CD4-positive, alpha-beta T cell treated with Interleukin-6 for 4 hours (primary cell): ENCODE data around the gene DKK2.
"Not testable (repeated sequence)": the region's sequence is repeated elsewhere in the genome, so short reads cannot be mapped to it uniquely, and the experiment has no call there.

Experiments
- DNase-seq: peaks from one replicate; pipeline ENCODE4 v3.0.0-alpha.2; 2020; ENCODE audit warnings: mixed read lengths

The DKK2 gene

DNA sequence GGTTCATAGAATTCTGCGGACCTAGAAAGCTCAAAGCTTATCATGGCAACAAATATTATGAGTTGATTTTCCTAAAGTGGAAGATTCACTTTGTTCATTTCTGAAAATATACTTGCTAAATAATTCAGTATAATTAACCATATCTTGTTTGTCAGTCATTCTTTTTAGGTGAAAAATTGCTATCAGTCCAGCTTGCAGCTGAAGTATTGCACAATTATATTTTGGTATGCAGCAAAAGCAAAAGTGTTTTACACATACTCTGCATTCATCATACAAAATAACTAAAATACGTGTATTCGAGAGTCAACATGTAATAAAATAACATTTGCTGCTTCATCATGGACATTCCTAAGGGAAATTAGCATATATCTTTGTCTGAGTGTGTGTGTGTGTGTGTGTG lies 24.8 kb downstream of the DKK2 start:
- DNase-seq, result no peak

- DNase-seq, result no peak
Measured at GRCh38 chr4:107009196-107009968, 26.7 kb downstream of the DKK2 start.

GRCh38 chr4:107008115-107008514 lies 28.0 kb downstream of the DKK2 start:
- no peak for DNase-seq

DNA sequence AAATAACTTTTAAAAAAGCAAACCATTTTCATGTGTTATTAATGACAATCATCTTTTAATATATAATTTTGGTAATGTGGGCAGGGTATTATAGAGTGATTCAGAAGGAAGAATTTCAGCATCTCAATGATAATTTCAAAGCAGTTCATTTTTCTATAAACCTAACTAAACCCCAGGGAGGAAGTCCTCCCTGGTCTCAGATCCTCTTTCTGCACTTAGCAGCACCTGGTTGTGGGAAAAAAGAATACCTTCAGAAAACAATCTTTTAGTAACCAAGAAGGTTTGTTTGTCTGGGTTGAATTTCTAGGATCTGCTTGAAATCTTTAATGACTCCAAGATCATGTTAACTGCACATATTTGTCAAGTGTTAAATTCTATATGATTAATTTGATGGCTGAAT lies 29.9 kb downstream of the DKK2 start:
- no peak for DNase-seq

GRCh38 chr4:106996490-106996889 lies 39.6 kb downstream of the DKK2 start:
- DNase-seq, result no peak

DNA sequence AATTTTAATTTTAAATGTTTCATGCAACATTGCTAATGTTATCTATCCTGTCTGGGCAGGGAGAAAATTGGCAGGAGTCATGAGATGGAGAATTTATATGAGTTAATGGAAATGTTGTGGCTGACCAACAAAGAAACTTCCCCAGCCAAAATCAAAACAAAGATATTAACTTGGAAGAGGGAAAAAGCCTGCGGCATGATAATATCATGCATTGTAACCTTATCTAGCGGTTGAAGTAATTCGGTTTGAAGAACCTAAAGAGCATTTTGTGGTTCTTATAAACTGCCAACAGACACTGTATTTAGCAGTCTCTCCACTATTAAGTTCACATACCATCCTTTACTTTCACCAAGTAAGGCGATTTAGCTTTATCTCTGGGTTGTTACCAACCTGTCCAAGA lies 42.3 kb downstream of the DKK2 start:
- no peak for DNase-seq

GRCh38 chr4:106987311-106987710 lies 48.8 kb downstream of the DKK2 start:
- DNase-seq, result no peak

GRCh38 chr4:106986486-106986885 lies 49.6 kb downstream of the DKK2 start:
- no peak for DNase-seq

- no peak for DNase-seq
Measured at GRCh38 chr4:106985830-106986229, 50.3 kb downstream of the DKK2 start.

- DNase-seq, result no peak
Measured at GRCh38 chr4:106982711-106983211, 53.4 kb downstream of the DKK2 start.

DNA sequence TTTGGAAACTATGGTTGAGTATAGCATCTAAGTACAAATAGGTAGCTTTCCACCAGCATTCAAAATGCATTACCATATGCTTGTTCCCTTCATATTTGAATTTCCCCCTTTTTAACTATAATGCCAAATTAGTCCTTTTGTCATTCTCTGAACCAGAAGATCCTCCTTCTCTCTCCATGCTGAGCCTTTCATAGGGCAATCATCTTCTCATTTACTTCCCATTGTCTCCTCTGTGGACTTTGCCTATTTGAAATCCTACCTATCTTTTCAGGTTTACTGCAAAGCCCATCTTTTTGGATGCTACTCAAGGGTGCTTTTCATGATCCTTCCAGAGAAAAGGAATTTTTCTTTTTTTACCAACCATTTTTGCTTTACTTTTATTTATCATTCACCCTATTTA lies 54.7 kb downstream of the DKK2 start:
- DNase-seq, result no peak

- DNase-seq, result no peak
Measured at GRCh38 chr4:106979476-106979875, 56.6 kb downstream of the DKK2 start.

DNA sequence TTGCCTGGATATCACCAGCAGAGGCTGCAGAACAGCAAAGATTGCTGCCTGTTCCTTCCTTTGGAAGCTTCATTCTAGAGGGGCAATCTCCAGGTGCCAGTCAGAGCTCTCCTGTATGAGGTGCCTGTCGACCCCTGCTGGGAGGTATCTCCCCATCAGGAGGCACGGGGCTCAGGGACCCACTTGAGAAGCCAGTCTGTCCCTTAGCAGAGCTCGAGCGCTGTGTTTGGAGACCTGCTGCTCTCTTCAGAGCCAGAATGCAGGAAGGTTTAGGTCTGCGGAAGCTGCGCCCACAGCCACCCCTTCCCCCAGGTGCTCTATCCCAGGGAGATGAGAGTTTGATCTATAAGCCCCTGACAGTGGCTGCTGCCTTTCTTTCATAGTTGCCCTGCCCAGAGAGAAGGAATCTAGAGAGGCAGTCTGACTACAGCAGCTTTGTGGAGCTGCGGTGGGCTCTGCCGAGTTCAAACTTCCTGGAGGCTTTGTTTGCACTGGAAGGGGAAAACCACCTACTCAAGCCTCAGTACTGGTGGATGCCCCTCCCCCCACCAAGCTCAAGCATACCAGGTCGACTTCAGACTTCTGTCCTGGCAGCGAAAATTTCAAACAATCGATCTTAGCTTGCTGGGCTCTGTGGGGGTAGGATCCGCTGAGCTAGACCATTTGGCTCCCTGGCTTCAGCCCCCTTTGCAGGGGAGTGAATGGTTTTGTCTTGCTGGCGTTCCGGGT lies 57.9 kb downstream of the DKK2 start:
- DNase-seq, result no peak

DNA sequence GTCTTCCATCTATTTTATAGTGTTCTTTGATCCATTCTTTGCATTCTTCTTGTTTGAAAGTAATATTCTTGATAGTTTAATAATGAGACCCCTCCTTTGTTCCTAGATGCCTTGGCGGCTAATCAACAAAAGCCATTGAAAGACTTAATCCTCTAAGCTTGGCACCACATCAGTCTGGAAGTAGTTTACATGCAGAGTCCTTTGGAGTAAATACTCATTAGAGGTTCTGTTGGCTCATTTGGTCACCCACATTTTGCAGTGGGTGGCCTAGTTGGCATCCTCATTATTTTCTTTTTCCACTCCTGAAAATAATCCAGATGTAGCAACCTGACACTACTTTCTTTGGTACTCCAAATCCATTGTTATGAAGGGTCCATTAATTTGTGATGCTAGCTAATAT lies 64.5 kb downstream of the DKK2 start:
- DNase-seq, result no peak

- no peak for DNase-seq
Measured at GRCh38 chr4:106967892-106968291, 68.2 kb downstream of the DKK2 start.

DNA sequence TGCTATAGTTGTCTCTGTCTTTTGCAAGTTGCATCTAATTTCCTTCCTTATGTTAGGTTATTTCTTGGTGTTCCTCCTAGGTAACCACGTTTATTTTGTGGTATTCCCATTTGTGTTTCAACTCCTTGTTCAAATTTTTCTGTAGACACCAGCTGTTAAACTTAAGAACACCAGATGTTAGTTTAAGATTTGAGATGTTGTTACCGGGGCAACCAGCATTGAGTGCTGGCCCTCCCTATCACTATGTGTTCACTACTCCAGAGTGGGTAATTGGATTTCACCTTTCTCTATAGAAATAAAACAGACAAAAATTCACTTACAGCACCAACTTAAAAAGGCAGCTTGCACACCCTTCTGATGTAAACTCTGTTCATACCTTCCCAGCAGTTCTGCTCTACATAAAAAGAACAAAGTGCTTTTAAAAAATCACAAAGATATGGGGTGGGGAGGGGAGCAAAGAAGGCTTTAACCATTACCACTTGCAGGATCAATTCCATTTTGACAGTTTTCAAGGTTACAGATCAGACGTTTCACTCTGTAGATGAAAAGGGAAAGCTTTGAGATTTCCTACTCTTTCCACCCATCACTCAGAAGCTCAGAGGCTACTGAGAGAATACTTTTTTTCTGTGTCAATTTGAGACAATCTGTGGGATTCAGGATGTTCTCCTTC lies 82.9 kb downstream of the DKK2 start:
- no peak for DNase-seq

- DNase-seq, result no peak
Measured at GRCh38 chr4:106951891-106952290, 84.2 kb downstream of the DKK2 start.

DNA sequence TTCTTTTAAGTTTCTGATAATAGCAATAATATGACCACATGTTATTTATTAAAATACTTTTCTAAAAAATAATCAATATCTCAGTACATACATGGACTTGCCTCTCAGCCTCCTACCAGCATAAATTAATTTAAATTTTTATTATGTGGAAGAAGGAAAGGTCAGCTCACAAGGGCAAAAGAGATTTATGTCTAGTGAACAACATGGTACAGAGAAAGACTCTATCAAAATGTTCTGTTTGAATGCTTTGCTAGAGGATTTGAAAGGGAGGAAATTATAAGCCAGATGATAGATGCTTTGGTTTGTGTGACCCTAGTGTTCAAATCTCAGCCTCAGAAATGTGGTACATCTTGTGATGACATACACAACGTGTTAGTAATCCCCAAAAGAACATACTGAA lies 94.3 kb downstream of the DKK2 start:
- DNase-seq, result no peak

- no peak for DNase-seq
Measured at GRCh38 chr4:106930522-106930921, 105.6 kb downstream of the DKK2 start.

DNA sequence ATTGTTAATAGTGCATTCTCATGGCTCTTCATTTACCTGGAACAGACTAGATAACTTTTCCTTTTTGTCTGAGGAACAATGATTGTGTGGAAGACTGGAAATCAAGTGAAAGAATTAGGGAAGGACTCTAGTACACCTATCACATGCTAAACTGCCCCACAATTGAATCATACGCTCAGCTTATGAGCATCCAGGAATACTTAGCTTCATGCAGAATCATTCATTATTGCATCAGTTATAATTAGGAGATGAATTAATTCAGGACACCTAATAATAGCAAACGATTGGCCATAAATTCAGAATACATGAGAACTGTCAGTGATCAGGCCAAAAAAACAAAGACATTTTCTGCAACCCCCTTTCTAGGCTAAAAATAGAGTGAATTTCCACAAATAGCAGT lies 106.9 kb downstream of the DKK2 start:
- DNase-seq, result no peak

GRCh38 chr4:106914223-106914622 lies 121.9 kb downstream of the DKK2 start:
- no peak for DNase-seq

DNA sequence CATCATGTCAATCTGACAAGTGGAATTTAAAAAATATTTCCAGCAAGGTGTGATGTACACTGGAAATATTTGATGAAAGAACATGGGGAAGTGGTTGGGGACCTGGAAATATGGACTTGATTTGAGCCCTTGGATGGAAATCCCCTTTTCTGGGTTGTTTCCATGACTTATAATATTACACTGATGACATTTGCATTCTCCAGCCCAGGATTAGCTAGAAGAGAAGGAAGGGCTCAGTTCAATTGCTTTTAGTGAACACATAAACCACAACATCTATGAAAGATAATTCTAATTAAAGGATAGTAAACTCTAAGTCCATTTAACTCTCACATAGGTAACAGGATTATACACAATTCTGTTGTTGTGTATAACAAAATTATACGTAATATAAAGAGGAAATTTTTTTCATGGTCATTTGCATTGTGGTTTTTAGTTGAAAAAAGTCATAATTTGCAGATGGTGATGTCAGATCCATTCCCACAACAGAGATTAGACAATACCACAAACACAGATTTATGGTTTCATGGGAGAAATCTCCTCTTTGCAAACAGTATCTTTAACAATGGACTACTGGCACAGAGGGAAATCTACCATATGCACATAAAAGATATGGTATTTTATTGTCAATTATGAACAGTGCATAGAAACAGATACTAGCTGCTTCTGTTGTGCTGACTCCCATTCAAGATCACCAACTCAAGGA lies 126.5 kb downstream of the DKK2 start:
- DNase-seq, result no peak

- not testable (repeated sequence) for DNase-seq
Measured at GRCh38 chr4:106908049-106908448, 128.1 kb downstream of the DKK2 start.
